ENCODE measurements around the gene SST. TPM values are rescaled to one million over a fixed set of nuclear protein-coding genes. Genes with fewer than 3 reads are reported as not detected.
"Not testable (repeated sequence)": the region's sequence is repeated elsewhere in the genome, so short reads cannot be mapped to it uniquely, and the experiment has no call there.

Gene SST
- total RNA-seq, 1 experiment from 2014 or later: not detected

DNA sequence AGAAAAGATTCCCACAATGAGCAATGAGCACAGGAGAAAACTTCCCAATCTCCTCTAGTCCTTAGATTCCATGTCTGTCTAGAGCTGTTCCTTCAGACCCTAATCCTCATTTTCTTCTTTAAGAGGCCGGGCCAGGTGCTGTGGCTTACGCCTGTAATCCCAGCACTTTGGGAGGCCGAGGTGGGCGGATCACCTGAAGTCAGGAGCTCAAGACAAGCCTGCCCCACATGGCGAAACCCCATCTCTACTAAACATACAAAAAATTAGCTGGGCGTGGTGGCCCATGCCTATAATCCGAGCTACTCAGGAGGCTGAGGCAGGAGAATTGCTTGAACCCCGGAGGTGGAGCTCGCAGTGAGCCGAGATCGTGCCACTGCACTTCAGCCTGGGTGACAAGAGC is 11.6 kb upstream of the SST start:
- H3K27ac ChIP-seq (ENCODE audit: low read depth, low read length); intact Hi-C loops (cut with micrococcal nuclease); H3K9ac ChIP-seq (ENCODE audit: low read length); H2AFZ ChIP-seq (ENCODE audit: low read depth, low read length, poor library complexity, severe bottlenecking); H3K9me3 ChIP-seq (ENCODE audit: control insufficient read depth in 1 of 2, insufficient read depth in 1 of 2, low read depth in 1 of 2, low read length in 2 of 2); ATAC-seq; H3K4me1 ChIP-seq (ENCODE audit: control insufficient read depth in 1 of 2, insufficient read depth in 2 of 2, low read length in 2 of 2); H3K36me3 ChIP-seq (ENCODE audit: control insufficient read depth in 1 of 2, insufficient read depth in 2 of 2, low read length in 2 of 2); BruUV-seq (replicated peaks); H3K4me2 ChIP-seq (ENCODE audit: low read length); DNase-seq (ENCODE audit: low read depth, low spot score); H3K4me3 ChIP-seq (replicated peaks in 1 of 2; ENCODE audit: low read depth in 1 of 2, low read length in 2 of 2); H3K9me2 ChIP-seq (ENCODE audit: insufficient read depth); H3K27me3 ChIP-seq (ENCODE audit: insufficient read depth, low read length); RAD21 ChIA-PET (ENCODE audit: low non-redundant PET in 1 of 2, low total read pairs in 2 of 2, uncharacterized antibody in 2 of 2, unreplicated experiment in 2 of 2); H3K79me2 ChIP-seq (ENCODE audit: insufficient read depth, low read length); H4K20me1 ChIP-seq (ENCODE audit: insufficient read depth): not testable (repeated sequence)
- POLR2A ChIA-PET: interaction anchor here (0.7 kb wide), 1 partner anchor 826 kb away, joined by 4 read pairs; no protein-coding TSS in a partner anchor
- CTCF ChIA-PET: interaction anchor here (1.3 to 9.6 kb wide), 4 partner anchors 66 to 462 kb away, joined by 3 to 472 read pairs (median 3); no protein-coding TSS in a partner anchor

DNA sequence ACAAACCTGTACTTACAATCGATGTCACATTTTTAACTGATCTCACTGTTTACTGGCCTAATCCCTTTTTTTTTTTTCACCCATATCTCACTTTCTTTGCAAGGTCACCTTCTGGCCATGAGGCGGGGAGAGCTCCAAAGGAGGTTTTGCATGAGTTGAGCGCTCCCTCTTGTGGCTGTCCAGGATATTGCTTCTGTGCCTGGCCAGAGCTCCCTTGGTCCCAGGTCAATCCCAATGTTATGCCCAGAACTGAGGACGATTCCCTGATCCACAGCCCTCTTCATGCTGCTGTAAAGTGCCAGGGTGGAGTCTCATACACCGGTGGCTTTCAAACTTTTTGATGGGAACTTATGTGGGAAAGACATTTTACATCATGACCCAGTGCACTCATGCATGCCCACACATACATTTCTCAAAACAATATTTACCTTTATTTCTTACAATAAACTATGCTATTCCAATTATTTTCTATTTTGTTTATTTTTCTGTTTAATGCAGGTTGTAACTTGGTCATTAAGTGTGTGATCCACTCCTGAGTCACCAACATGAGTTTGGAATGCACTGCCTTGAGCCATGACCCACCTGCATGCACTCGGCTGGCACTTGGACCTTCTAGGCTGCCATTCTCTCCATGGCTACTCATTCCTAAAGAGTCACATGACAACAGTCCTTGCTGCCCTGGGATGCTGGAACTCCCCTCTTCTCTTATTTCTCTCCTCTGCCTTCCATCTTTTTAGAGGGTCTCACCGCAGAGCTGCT is 9.6 kb upstream of the SST start:
- Histone ChIP-seq H3K9ac (ENCODE audit: low read length) (no peak overlapping the region), H4K20me1 (ENCODE audit: insufficient read depth) (no peaks in the 10 kb centered on the region), H3K27me3 (ENCODE audit: insufficient read depth, low read length) (peaks cover 11% of the 10 kb centered on the region), H2AFZ (ENCODE audit: low read depth, low read length, poor library complexity, severe bottlenecking) (peak overlapping the region; percentile 58), H3K4me3 (replicated peaks in 1 of 2; ENCODE audit: low read depth in 1 of 2, low read length in 2 of 2) (no peak overlapping the region), H3K79me2 (ENCODE audit: insufficient read depth, low read length) (no peaks in the 10 kb centered on the region), H3K9me3 (ENCODE audit: control insufficient read depth in 1 of 2, insufficient read depth in 1 of 2, low read depth in 1 of 2, low read length in 2 of 2) (no peaks in the 10 kb centered on the region), H3K36me3 (ENCODE audit: control insufficient read depth in 1 of 2, insufficient read depth in 2 of 2, low read length in 2 of 2) (no peaks in the 10 kb centered on the region), H3K27ac (ENCODE audit: low read depth, low read length) (no peak overlapping the region), H3K4me2 (ENCODE audit: low read length) (no peak overlapping the region), H3K4me1 (ENCODE audit: control insufficient read depth in 1 of 2, insufficient read depth in 2 of 2, low read length in 2 of 2) (no peaks in the 10 kb centered on the region), H3K9me2 (ENCODE audit: insufficient read depth) (no peaks in the 10 kb centered on the region)
- intact Hi-C loops (cut with micrococcal nuclease): loop anchor here (1.0 to 10.0 kb wide), 6 partner anchors 34 to 831 kb away; no protein-coding TSS in a partner anchor
- CTCF ChIA-PET: interaction anchor here (0.6 to 9.6 kb wide), 37 partner anchors 8 to 1553 kb away, joined by 3 to 472 read pairs (median 5); no protein-coding TSS in a partner anchor
- TF ChIP-seq, protein P1, sequence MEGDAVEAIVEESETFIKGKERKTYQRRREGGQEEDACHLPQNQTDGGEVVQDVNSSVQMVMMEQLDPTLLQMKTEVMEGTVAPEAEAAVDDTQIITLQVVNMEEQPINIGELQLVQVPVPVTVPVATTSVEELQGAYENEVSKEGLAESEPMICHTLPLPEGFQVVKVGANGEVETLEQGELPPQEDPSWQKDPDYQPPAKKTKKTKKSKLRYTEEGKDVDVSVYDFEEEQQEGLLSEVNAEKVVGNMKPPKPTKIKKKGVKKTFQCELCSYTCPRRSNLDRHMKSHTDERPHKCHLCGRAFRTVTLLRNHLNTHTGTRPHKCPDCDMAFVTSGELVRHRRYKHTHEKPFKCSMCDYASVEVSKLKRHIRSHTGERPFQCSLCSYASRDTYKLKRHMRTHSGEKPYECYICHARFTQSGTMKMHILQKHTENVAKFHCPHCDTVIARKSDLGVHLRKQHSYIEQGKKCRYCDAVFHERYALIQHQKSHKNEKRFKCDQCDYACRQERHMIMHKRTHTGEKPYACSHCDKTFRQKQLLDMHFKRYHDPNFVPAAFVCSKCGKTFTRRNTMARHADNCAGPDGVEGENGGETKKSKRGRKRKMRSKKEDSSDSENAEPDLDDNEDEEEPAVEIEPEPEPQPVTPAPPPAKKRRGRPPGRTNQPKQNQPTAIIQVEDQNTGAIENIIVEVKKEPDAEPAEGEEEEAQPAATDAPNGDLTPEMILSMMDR (IDR thresholded peaks at IDR 0.05 in 2 of 3, conservative IDR thresholded peaks at IDR 0.05 in 1 of 3; ENCODE audit: borderline replicate concordance in 1 of 3, insufficient read depth in 1 of 3, low read depth in 2 of 3, low read length in 2 of 3): peak; percentile 85 to 92 (median 90)
- TF ChIP-seq EZH2 (IDR thresholded peaks at IDR 0.05): no peak
- no peak for TF ChIP-seq CEBPB (IDR thresholded peaks at IDR 0.05; ENCODE audit: low read depth)
- peak; percentile 92 for TF ChIP-seq RAD21 (IDR thresholded peaks at IDR 0.05; ENCODE audit: low read depth)
- TF ChIP-seq, protein P2, sequence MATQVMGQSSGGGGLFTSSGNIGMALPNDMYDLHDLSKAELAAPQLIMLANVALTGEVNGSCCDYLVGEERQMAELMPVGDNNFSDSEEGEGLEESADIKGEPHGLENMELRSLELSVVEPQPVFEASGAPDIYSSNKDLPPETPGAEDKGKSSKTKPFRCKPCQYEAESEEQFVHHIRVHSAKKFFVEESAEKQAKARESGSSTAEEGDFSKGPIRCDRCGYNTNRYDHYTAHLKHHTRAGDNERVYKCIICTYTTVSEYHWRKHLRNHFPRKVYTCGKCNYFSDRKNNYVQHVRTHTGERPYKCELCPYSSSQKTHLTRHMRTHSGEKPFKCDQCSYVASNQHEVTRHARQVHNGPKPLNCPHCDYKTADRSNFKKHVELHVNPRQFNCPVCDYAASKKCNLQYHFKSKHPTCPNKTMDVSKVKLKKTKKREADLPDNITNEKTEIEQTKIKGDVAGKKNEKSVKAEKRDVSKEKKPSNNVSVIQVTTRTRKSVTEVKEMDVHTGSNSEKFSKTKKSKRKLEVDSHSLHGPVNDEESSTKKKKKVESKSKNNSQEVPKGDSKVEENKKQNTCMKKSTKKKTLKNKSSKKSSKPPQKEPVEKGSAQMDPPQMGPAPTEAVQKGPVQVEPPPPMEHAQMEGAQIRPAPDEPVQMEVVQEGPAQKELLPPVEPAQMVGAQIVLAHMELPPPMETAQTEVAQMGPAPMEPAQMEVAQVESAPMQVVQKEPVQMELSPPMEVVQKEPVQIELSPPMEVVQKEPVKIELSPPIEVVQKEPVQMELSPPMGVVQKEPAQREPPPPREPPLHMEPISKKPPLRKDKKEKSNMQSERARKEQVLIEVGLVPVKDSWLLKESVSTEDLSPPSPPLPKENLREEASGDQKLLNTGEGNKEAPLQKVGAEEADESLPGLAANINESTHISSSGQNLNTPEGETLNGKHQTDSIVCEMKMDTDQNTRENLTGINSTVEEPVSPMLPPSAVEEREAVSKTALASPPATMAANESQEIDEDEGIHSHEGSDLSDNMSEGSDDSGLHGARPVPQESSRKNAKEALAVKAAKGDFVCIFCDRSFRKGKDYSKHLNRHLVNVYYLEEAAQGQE (IDR thresholded peaks at IDR 0.05; ENCODE audit: low read depth): no peak
- no peak for TF ChIP-seq ZNF274 (IDR thresholded peaks at IDR 0.05; ENCODE audit: low read depth, low read length)
- POLR2A ChIA-PET: interaction anchor here (1.7 kb wide), 1 partner anchor 360 kb away, joined by 14 read pairs; no protein-coding TSS in a partner anchor
- RAD21 ChIA-PET (ENCODE audit: low non-redundant PET in 1 of 2, low total read pairs in 2 of 2, uncharacterized antibody in 2 of 2, unreplicated experiment in 2 of 2): interaction anchor here (0.9 to 2.8 kb wide), 10 partner anchors 34 to 460 kb away, joined by 3 to 64 read pairs (median 4); no protein-coding TSS in a partner anchor
- DNase-seq (ENCODE audit: low read depth, low spot score): peak; percentile 64
- no TSS peak for BruUV-seq (replicated peaks)
- peak; percentile 94 for ATAC-seq
